ENCODE data around the gene SLC1A2.

DNA sequence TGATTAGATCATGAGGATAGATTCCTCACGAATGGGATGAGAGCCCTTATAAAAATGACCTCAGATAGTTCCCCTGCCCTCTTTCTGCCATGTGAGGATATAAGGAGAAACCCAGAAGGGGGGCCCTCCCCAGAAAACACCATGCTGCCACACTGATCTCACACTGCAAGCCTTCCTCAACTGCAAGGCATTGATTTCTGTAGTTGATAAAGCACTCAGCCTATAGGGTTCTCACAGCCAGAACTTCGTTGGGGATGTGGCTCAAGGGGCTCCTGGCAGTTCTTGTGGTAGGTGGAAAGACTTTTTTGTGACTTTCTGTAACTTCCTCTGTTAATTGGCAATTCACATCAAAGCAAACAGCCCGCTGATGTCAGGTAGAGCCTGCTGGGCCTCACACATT lies 171.5 kb downstream of the SLC1A2 start:
- TF ChIP-seq POLR2A (IDR thresholded peaks at IDR 0.05; ENCODE audit: low read depth) = no peak
- no peak for TF ChIP-seq CTCF (IDR thresholded peaks at IDR 0.05)
